OCI-LY1 (cell line): Measurements from ENCODE around the gene CPLANE2.

Experiments used
- H2AFZ ChIP-seq: fragments of 200-600 bp; sonication (generic), shearing (Covaris generic); 2 replicates; pipeline ENCODE4 v1.6.0; 2014; ENCODE audit warnings: antibody characterized with exemption, mild to moderate bottlenecking, low read length
- H3F3A ChIP-seq: fragments of 200-600 bp; sonication (generic), shearing (Covaris generic); 2 replicates; pipeline ENCODE4 v1.6.0; 2014; ENCODE audit warnings: mild to moderate bottlenecking, antibody characterized with exemption, low read length, moderate library complexity; ENCODE audit not compliant: insufficient read depth
- H3K27ac ChIP-seq: fragments of 200-600 bp; sonication (generic); 2 replicates; pipeline ENCODE4 v1.5.1; 2014; ENCODE audit warnings: low read length, mixed run types, mild to moderate bottlenecking, low read depth; ENCODE audit not compliant: poor library complexity, severe bottlenecking
- H3K27me3 ChIP-seq: fragments of 200-600 bp; sonication (generic); 2 replicates; pipeline ENCODE4 v1.6.0; 2014; ENCODE audit warnings: antibody characterized with exemption, mild to moderate bottlenecking, low read length, moderate library complexity; ENCODE audit not compliant: insufficient read depth
- H3K36me3 ChIP-seq: fragments of 200-600 bp; sonication (generic); 2 replicates; pipeline ENCODE4 v1.6.1; 2014; ENCODE audit warnings: mild to moderate bottlenecking, antibody characterized with exemption, low read length, moderate library complexity, mixed read lengths; ENCODE audit not compliant: insufficient read depth
- H3K4me1 ChIP-seq: fragments of 200-600 bp; sonication (generic); 2 replicates; pipeline ENCODE4 v1.5.1; 2014; ENCODE audit warnings: mild to moderate bottlenecking, low read length, moderate library complexity; ENCODE audit not compliant: insufficient read depth, severe bottlenecking
- H3K4me2 ChIP-seq: fragments of 200-600 bp; sonication (generic), shearing (Covaris generic); 2 replicates; pipeline ENCODE4 v1.6.1; 2014; ENCODE audit warnings: low read length
- H3K4me3 ChIP-seq: fragments of 200-600 bp; sonication (generic); 2 replicates; pipeline ENCODE4 v1.5.1; 2014; ENCODE audit warnings: low read length, low read depth, mild to moderate bottlenecking, mixed read lengths; ENCODE audit not compliant: poor library complexity, severe bottlenecking
- H3K79me2 ChIP-seq: fragments of 200-600 bp; shearing (Covaris generic); 2 replicates; pipeline ENCODE4 v1.6.1; 2016; ENCODE audit warnings: mixed run types, low read length, mixed read lengths; ENCODE audit not compliant: insufficient read depth
- H3K9ac ChIP-seq: fragments of 200-600 bp; sonication (generic), shearing (Covaris generic); 2 replicates; pipeline ENCODE4 v1.6.1; 2014; ENCODE audit warnings: mild to moderate bottlenecking, low read length, mixed read lengths
- H3K9me2 ChIP-seq: fragments of 200-600 bp; sonication (generic), shearing (Covaris generic); 2 replicates; pipeline ENCODE4 v1.6.1; 2014; ENCODE audit warnings: low read depth, mild to moderate bottlenecking, low read length, mixed read lengths
- H3K9me3 ChIP-seq: fragments of 200-600 bp; shearing (Covaris generic); 2 replicates; pipeline ENCODE4 v1.6.1; 2014; ENCODE audit warnings: low read length, mixed read lengths
- H4K20me1 ChIP-seq: fragments of 200-600 bp; sonication (generic), shearing (Covaris generic); 2 replicates; pipeline ENCODE4 v1.6.0; 2016; ENCODE audit warnings: mild to moderate bottlenecking, low read length; ENCODE audit not compliant: insufficient read depth
- EZH2 ChIP-seq: fragments of 200-600 bp; sonication (generic), shearing (Covaris generic); IDR thresholded peaks from 2 replicates; pipeline ENCODE4 v1.8.0; 2017; ENCODE audit warnings: borderline replicate concordance, mixed run types, mild to moderate bottlenecking, antibody characterized with exemption, low read length, moderate library complexity, mixed read lengths
- TF ChIP-seq, protein P1 (sequence below): fragments of 200-600 bp; sonication (generic), shearing (Covaris generic); IDR thresholded peaks from 2 replicates; pipeline ENCODE4 v1.5.1; 2017; ENCODE audit warnings: mild to moderate bottlenecking, antibody characterized with exemption, low read length, moderate library complexity, mixed read lengths

The CPLANE2 gene, protein sequence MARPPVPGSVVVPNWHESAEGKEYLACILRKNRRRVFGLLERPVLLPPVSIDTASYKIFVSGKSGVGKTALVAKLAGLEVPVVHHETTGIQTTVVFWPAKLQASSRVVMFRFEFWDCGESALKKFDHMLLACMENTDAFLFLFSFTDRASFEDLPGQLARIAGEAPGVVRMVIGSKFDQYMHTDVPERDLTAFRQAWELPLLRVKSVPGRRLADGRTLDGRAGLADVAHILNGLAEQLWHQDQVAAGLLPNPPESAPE

DNA sequence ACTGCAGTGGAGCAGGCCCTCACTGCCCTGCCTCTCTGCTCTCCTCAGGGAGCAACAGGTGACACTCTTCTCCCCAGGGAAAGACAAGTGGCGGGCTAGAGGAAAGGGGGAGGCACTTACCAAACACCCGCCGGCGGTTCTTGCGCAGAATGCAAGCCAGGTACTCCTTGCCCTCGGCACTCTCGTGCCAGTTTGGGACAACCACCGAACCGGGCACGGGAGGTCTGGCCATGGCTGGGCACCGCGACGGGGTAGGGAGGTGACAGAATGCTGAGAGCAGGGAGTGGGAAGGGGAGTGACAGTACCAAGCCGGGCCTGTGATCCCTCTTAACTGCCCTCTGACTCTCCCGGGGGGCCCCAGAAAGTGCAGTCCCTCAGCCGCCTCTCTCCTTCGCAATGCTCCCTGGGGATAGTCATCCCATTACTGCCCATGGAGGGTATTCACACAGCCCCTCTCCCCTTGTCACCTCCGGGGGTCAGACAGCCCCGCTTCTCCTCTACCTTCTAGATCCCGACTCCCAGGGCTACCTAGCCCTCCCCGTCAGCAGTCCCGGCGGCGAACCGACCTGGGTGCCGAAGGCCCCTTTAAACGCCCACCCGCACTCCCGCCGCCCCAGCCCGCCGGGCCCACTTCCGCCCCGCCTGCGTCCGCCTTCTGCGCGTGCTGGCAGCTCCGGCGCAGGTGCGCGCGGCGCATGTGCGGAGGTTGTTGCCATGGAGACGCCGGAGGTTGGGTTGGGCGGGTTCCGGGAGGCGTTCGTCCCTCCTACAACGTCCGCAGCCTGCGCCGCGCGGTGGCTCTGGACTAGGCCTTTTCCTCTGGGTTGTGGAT lies at the start of gene CPLANE2:
Gene CPLANE2, minus strand, starts transcription at position 673 of the 832 bp plus-strand sequence. Its CDS starts 441 bp downstream, at position 232.
- Histone ChIP-seq H3K27me3 (no peaks in the 10 kb centered on the region), H3K36me3 (no peaks in the 10 kb centered on the region), H3F3A (no peaks in the 10 kb centered on the region), H3K4me2 (peak within 1 kb of the TSS; percentile 92), H2AFZ (peak within 1 kb of the TSS; percentile 80), H3K4me1 (peaks cover 22% of the 10 kb centered on the region), H3K9ac (peak within 1 kb of the TSS; percentile 68), H3K79me2 (no peaks in the 10 kb centered on the region), H3K27ac (peak within 1 kb of the TSS; percentile 13), H4K20me1 (no peaks in the 10 kb centered on the region), H3K9me2 (no peaks in the 10 kb centered on the region), H3K4me3 (peak within 1 kb of the TSS; percentile 70), H3K9me3 (no peaks in the 10 kb centered on the region)
- TF ChIP-seq, protein P1, sequence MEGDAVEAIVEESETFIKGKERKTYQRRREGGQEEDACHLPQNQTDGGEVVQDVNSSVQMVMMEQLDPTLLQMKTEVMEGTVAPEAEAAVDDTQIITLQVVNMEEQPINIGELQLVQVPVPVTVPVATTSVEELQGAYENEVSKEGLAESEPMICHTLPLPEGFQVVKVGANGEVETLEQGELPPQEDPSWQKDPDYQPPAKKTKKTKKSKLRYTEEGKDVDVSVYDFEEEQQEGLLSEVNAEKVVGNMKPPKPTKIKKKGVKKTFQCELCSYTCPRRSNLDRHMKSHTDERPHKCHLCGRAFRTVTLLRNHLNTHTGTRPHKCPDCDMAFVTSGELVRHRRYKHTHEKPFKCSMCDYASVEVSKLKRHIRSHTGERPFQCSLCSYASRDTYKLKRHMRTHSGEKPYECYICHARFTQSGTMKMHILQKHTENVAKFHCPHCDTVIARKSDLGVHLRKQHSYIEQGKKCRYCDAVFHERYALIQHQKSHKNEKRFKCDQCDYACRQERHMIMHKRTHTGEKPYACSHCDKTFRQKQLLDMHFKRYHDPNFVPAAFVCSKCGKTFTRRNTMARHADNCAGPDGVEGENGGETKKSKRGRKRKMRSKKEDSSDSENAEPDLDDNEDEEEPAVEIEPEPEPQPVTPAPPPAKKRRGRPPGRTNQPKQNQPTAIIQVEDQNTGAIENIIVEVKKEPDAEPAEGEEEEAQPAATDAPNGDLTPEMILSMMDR = no peak
- no peak for TF ChIP-seq EZH2

GRCh38 chr1:16286122-16286521 lies 49.1 kb upstream of the CPLANE2 start:
- TF ChIP-seq, protein P1 = no peak
- TF ChIP-seq EZH2 = no peak
- H3K4me2 ChIP-seq = no peak overlapping the region
- H3K4me1 ChIP-seq = no peaks in the 10 kb centered on the region
- H3K9me2 ChIP-seq = no peaks in the 10 kb centered on the region
- H3K9me3 ChIP-seq = no peaks in the 10 kb centered on the region
- no peak overlapping the region for H2AFZ ChIP-seq
- no peaks in the 10 kb centered on the region for H3K27me3 ChIP-seq
- no peak overlapping the region for H3K9ac ChIP-seq
- no peaks in the 10 kb centered on the region for H3K79me2 ChIP-seq
- H3K36me3 ChIP-seq = peaks cover 44% of the 10 kb centered on the region
- H3K27ac ChIP-seq = no peak overlapping the region
- H3K4me3 ChIP-seq = no peak overlapping the region
- H4K20me1 ChIP-seq = no peaks in the 10 kb centered on the region
- H3F3A ChIP-seq = no peaks in the 10 kb centered on the region

DNA sequence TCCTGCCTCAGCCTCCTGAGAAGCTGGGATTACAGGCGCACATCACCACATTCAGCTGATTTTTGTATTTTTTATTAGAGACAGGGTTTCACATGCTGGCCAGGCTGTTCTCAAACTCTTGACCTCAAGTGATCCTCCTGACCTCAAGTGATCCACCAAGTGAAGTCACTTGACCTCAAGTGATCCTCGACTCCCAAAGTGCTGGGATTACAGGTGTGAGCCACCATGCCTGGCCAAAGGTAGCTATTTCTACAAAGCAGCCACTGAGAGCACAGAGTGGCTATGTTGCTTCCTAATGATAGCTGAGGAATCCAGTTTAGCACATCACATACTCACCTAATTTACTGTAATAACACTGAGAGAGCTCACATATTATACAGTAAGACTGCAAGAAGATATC lies 44.8 kb upstream of the CPLANE2 start:
- H3K27ac ChIP-seq = no peak overlapping the region
- H3K79me2 ChIP-seq = no peaks in the 10 kb centered on the region
- no peak overlapping the region for H2AFZ ChIP-seq
- no peaks in the 10 kb centered on the region for H3K27me3 ChIP-seq
- H3F3A ChIP-seq = no peaks in the 10 kb centered on the region
- no peak overlapping the region for H3K4me2 ChIP-seq
- no peaks in the 10 kb centered on the region for H3K9me3 ChIP-seq
- no peaks in the 10 kb centered on the region for H4K20me1 ChIP-seq
- no peaks in the 10 kb centered on the region for H3K4me1 ChIP-seq
- no peak overlapping the region for H3K9ac ChIP-seq
- no peak for TF ChIP-seq EZH2
- TF ChIP-seq, protein P1 = no peak
- no peak overlapping the region for H3K4me3 ChIP-seq
- peaks cover 25% of the 10 kb centered on the region; the same call in 1 of the 2 replicates for H3K36me3 ChIP-seq
- H3K9me2 ChIP-seq = no peaks in the 10 kb centered on the region
